Upper lobe of left lung (tissue), 4 donors: ENCODE data around the gene QRICH1.

Experiments
- EP300 ChIP-seq, 4 donors: sonication (generic); formaldehyde crosslinking; IDR thresholded peaks; one replicate each; pipeline ENCODE4 v1.5.1; 2017; ENCODE audit warnings: antibody characterized with exemption in 4 of 4, control low read depth in 2 of 4
- POLR2A ChIP-seq, 4 donors: fragments of 450-650 bp; IDR thresholded peaks; one replicate each; pipeline ENCODE4 v1.5.1; 2016 to 2017; ENCODE audit warnings: antibody characterized with exemption in 4 of 4, mild to moderate bottlenecking in 2 of 4

DNA sequence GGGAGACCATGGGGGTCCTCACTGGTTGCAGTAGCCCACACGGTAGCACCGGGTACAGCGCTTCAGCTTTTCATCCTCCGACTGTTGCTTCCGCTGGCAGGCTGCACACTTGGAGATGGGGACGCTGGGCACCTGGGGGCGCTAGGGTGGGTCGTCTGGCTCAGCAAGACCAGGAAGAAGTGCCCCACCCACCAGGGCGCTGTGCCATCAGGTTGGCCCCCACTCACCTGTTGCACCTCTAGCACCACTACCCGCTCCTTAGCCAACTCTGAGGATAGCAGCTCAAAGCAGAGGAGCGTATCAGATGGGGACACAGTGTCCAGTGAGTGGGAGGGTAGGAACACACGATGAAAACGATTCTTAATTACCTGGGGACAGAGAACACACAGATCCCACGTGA lies 18.4 kb upstream of the QRICH1 start:
- TF ChIP-seq POLR2A (IDR thresholded peaks at IDR 0.05) (no peak), EP300 (IDR thresholded peaks at IDR 0.05) (no peak)
